RWPE2 (cell line): Measurements from ENCODE around the gene NPW.

Source experiments
- ATAC-seq: fragments of 200-7000 bp; cut with Tn5 transposase; 3 replicates; pipeline ENCODE4 v1.9.1; 2021; ENCODE audit warnings: low read depth
- DNase-seq: peaks from one replicate; pipeline ENCODE4 v3.0.0-alpha.2; 2020; ENCODE audit warnings: low spot score
- H3K27ac ChIP-seq: fragments of 450-650 bp; 2 replicates; pipeline ENCODE4 v1.5.1; 2017; ENCODE audit warnings: mild to moderate bottlenecking; ENCODE audit not compliant: poor library complexity, severe bottlenecking
- H3K27me3 ChIP-seq: fragments of 250-450 bp; sonication (Bioruptor Pico); 2 replicates; pipeline ENCODE4 v1.5.1; 2021; ENCODE audit warnings: mild to moderate bottlenecking, moderate library complexity; ENCODE audit not compliant: insufficient read depth, poor library complexity, severe bottlenecking
- H3K36me3 ChIP-seq: fragments of 250-450 bp; sonication (Bioruptor Pico); 2 replicates; pipeline ENCODE4 v1.5.1; 2020; ENCODE audit warnings: low read depth, mild to moderate bottlenecking, moderate library complexity
- H3K4me1 ChIP-seq: fragments of 250-450 bp; sonication (Bioruptor Pico); 2 replicates; pipeline ENCODE4 v1.5.1; 2021; ENCODE audit warnings: mild to moderate bottlenecking, moderate library complexity; ENCODE audit not compliant: insufficient read depth, poor library complexity, severe bottlenecking
- H3K4me3 ChIP-seq: fragments of 250-450 bp; sonication (Bioruptor Pico); 2 replicates; pipeline ENCODE4 v1.5.1; 2021; ENCODE audit warnings: mild to moderate bottlenecking, moderate library complexity; ENCODE audit not compliant: severe bottlenecking
- H3K9me3 ChIP-seq: fragments of 250-450 bp; sonication (Bioruptor Pico); 2 replicates; pipeline ENCODE4 v1.5.1; 2021; ENCODE audit warnings: mild to moderate bottlenecking, moderate library complexity; ENCODE audit not compliant: severe bottlenecking
- CTCF ChIP-seq: fragments of 450-650 bp; IDR thresholded peaks from one replicate; pipeline ENCODE4 v1.5.1; 2017; ENCODE audit warnings: mild to moderate bottlenecking, moderate library complexity; ENCODE audit not compliant: poor library complexity, severe bottlenecking

NPW gene

GRCh38 chr16:2036200-2036966 lies 16.8 kb downstream of the NPW start:
- DNase-seq (peak; percentile 73), ATAC-seq (no peak)
- H3K27ac ChIP-seq: peak overlapping the region; percentile 21
- H3K27me3 ChIP-seq: no peaks in the 10 kb centered on the region
- no peaks in the 10 kb centered on the region for H3K36me3 ChIP-seq
- H3K9me3 ChIP-seq: no peaks in the 10 kb centered on the region
- H3K4me3 ChIP-seq: no peak overlapping the region
- peaks cover 13% of the 10 kb centered on the region for H3K4me1 ChIP-seq
- TF ChIP-seq CTCF: no peak

GRCh38 chr16:2037115-2037514 lies 17.5 kb downstream of the NPW start:
- Histone ChIP-seq H3K36me3 (no peaks in the 10 kb centered on the region), H3K9me3 (no peaks in the 10 kb centered on the region), H3K4me1 (peaks cover 17% of the 10 kb centered on the region), H3K27me3 (no peaks in the 10 kb centered on the region), H3K27ac (no peak overlapping the region), H3K4me3 (no peak overlapping the region)
- no peak for DNase-seq
- TF ChIP-seq CTCF: no peak
- no peak for ATAC-seq

- Histone ChIP-seq H3K4me1 (peaks cover 17% of the 10 kb centered on the region), H3K9me3 (no peaks in the 10 kb centered on the region), H3K4me3 (no peak overlapping the region), H3K36me3 (no peaks in the 10 kb centered on the region), H3K27ac (no peak overlapping the region), H3K27me3 (no peaks in the 10 kb centered on the region)
- DNase-seq (no peak), ATAC-seq (no peak)
- no peak for TF ChIP-seq CTCF
Observed at GRCh38 chr16:2037647-2038381, 18.2 kb downstream of the NPW start.

GRCh38 chr16:2038382-2039231 lies 19.0 kb downstream of the NPW start:
- Histone ChIP-seq H3K9me3 (no peaks in the 10 kb centered on the region), H3K4me3 (no peak overlapping the region), H3K36me3 (no peaks in the 10 kb centered on the region), H3K27me3 (no peaks in the 10 kb centered on the region), H3K4me1 (peaks cover 12% of the 10 kb centered on the region), H3K27ac (no peak overlapping the region)
- no peak for DNase-seq
- no peak for ATAC-seq
- no peak for TF ChIP-seq CTCF
